ENCODE results near the gene FBP2.
"Not testable (repeated sequence)": the region's sequence is repeated elsewhere in the genome, so short reads cannot be mapped to it uniquely, and the experiment has no call there.

The FBP2 gene

DNA sequence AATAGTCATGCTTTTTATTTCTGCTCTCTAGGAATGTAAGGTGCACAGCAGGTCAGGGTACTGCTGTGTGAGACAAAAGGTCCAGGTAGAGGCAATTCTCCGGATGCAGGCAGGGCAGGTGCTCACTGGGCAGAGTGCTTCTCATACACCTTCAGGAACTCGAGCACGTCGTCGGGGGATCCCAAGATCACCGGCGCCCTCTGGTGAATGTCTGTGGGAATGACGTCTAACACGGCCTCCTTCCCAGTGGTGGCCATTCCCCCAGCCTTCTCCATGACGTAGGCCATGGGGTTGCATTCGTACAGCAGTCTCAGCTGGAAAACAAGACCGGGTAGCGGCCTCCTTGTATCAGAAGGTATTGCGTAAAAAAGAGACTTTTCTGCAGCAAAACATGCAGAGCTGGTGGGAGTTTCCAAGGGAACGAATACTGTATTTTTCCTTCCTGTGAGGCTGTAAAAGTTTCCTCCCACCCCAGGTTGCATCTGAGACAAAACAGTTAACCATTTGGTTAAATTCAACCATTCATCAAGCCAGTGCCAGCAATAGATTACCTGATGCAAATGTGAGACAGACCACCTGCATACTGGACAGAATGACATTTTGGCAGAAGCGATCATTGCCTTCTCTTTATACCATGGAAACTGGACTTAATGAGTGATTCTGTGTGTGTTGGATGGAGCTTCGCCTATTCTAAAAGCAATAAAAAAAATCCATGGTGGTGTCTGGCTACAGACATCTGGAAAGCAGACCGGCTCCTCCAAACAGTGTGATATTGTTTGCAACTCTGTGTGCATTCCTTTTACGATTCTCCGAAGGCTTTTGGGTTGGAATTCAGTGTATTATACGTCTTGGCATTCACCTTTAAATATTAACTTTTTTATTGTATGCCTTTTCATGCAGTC is 9.9 kb upstream of the FBP2 start:
- DNase-seq, result peak; percentile 6

DNA sequence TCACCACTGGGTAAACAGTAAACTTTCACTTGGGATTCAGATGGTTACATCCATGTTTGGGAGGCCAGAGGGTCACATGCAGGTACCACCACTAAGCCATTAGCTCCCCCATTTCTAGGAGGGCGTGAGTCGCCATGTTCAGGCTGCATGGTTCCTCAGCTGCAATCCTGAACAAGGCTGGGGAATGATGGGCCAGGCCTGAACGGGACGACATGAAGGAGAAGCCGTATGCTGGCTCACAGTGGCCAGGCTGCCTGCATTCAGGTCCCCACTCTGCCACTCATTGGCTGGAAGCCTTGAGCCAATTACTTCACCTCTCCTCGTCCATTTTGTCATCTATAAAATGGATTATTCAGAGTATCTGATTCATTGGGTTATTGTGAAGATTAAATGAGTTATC is 9.0 kb upstream of the FBP2 start:
- no peak for DNase-seq

DNA sequence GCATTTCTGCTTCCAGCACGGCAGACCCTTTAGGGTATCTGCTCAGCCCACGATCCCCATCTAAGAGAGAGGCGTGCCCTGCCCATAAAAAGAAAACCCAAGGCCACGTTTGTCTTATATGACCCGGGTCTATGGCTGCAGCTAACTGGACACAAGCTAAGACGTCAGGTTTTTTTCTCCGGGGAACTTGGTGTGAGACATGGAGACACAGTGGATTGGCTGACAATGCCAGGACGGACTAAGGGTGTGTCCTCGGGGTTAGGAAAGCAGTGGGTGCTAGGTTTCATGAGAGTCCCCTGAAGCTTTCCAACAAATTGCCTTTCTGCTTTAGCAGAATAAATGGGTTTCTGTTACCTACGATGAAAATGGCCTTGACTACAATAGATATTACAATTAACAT is 7.1 kb upstream of the FBP2 start:
- no peak for DNase-seq

DNA sequence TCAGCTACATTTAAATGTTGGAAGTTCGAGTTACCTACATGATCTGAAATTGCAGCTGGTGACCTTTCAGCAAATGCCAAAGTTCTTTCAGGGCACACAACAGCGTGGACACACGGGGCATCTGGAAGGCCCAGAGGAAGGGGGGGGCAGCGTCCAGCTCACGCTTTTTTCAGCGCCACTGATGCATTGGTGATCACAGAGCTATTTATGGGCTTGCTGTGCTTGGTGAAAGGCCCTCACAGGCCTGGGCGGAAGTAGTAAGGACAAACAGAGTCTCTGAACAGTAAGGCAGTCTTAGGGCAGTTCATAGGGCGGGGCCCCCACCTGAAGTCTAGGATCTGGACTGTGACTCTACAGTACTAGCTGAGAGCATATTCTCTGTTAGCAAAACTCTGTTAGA is 6.6 kb upstream of the FBP2 start:
- DNase-seq, result no peak

DNA sequence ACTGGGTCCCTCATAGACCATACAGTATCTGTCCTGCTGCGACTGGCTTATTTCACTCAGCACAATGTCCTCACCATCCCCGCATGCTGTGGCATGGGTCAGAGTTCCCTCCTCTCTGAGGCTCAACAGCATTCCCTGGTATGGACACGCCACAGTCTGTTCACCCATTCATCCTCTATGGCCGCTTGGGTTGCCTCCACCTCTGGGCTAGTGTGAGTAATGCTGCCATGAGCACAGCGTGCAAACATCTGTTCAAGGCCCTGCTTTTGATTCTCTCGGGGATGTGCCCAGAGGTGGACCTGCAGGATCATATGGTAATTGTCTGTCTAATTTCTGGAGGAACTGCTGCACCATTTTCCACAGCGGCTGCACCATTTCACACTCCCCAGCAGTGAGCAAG is 5.5 kb upstream of the FBP2 start:
- DNase-seq, result no peak

DNA sequence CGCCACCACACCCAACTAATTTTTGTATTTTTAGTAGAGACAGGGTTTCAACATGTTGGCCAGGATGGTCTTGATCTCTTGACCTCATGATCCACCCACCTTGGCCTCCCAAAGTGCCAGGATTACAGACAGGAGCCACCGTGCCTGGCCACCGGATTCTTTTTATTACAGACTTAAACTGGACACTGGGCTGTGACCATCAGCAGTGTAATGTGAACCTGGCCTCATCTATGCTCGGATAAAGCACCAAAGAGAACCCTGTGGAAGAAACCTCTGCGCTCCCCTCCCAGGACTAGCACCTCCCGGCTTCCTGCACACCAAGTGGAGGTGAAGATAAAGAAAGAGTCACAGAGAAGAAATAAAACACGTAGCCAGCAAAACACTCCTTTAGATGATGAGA is 941 bp downstream of the FBP2 start:
- not testable (repeated sequence) for DNase-seq

DNA sequence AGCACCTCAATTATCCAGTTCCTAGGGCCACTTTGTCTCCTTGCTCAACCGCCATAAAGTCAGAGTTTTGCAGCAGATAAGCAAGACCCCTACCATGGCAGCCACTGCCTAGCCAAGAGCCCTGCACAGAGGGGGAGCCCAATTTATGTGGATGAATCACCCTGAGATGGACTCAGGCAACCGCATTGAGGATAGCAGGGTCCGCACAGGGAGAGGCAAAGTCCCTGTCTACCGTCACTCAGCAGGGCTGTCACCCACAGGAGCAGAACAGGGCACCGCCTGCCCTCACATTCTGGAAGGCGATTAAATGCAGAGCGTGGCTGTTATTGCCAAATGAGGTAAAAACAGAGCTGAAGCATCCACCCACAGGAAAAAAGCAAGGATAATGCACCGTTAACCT is 1.7 kb downstream of the FBP2 start:
- DNase-seq, result no peak

DNA sequence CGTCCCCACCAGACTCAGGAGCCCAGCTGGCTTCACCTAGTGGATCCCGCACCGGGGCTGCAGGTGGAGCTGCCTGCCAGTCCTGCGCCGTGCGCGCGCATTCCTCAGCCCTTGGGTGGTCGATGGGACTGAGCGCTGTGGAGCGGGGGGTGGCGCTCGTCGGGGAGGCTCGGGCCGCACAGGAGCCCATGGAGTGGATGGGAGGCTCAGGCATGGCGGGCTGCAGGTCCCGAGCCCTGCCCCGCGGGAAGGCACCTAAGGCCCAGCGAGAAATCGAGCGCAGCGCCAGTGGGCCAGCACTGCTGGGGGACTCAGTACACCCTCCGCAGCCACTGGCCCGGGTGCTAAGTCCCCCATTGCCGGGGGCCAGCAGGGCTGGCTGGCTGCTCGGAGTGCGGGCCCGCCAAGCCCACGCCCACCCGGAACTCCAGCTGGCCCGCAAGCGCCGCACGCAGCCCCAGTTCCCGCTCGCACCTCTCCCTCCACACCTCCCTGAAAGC is 2.5 kb downstream of the FBP2 start:
- not testable (repeated sequence) for DNase-seq

DNA sequence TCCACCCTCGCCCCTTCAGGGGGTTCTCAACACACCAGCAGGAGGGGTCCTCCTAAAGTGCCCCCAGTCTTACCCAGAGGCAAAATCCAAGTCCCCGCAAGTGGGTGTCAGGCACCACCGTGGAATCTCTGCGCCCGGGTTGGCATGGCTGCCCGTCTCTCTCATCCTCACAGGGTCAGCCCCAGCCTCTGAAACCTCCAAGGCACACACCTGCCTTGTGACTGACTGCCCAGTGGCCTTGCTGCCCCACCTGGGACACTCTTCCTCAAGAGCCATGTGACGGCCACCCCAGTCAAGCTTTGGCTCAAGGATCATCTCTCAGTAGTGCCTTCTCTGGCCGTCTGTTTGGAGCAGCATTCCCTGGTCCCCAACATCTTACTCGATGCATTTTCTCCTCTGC is 4.9 kb downstream of the FBP2 start:
- DNase-seq, result no peak

DNA sequence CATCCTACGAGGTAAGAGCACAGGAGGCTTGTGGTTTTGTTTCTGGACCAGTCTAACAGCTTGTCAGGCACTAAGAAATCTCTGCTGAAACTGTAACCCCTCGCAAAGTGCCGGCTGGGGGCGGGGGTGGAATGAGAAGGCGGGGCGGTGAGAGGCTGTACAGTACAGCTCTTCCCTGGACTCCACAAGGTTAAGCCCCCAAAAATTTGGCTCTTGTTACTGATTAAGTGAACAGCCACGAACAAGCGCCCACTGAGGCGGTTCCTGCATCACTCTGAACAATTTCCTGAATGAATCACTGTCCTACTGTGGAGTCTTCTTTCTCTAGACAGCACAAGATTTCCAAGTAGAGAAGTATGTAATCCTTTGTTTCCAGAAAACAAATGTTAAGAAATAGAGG is 6.8 kb downstream of the FBP2 start:
- no peak for DNase-seq

DNA sequence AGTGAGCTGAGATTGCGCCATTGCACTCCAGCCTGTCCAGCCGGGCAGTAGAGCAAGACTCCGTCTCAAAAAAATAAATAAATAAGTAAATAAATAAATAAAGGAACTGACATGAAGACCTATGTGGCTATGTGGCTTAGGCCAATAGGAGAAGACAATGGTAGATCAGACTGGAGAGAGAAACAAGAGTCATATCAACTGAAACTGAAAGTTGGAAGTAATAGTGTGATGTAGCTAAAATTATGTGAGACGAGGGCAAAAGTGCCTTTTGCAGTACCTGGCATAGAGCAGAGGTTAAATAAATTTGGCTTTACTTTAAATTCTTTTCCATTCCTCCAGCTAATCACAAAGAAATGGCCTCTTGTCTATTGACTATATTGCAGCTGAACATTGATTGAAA is 7.3 kb downstream of the FBP2 start:
- no peak for DNase-seq

DNA sequence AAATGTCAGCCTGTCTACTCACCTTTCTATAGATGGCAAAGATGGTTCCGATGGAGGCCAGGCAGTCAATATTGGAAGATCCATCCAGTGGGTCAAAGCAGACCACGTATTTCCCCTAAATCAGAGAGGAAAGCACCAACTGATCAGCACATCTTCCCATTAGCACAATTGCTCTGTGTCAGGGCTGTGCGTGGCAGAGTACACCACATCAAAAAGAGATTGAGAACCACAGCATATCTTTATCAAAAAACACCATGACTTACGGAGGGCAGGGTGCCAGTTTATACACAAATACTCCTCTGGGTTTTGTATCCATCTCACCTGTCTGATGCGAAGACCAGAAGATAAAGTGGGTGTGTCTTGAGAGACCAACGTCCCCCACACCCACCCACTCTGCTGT is 9.1 kb downstream of the FBP2 start:
- no peak for DNase-seq

DNA sequence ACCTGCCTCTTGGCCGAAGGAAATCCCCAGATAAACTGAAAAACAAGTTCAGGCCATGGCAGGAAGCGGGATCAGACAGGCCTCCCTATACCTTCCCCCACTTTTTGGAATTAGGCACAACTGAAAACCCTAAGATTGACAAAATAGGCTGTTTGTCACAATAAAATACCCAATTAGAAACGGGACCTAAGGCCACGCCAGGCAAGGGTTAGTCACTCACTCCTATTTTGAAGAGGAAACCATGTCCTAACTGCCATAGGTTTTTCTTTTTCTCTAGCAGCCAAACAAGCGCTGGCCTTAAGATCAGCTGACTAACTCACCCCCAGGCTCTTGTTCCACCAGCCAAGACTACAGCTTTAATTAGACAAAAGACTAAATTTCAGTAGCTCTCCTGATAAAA is 11.9 kb downstream of the FBP2 start:
- DNase-seq, result no peak

DNA sequence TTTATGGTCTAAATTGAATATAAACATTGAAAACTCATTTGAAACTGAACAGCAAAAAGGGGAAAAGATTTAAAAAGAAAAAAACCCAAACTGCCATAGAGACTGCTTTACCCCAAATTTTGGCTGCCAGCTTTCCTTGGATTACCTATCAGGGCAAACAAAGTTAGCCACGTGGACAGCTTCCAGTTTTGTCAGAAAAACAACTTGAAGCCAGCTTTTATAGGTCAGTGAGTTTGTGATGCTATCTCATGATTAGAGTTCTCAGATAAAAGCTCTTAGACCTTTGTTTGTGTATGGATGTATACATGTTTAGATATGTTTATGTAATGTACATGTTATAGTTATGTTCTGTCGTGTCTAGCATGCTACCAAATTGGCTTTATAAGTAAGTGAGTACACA is 16.1 kb downstream of the FBP2 start:
- DNase-seq, result no peak

DNA sequence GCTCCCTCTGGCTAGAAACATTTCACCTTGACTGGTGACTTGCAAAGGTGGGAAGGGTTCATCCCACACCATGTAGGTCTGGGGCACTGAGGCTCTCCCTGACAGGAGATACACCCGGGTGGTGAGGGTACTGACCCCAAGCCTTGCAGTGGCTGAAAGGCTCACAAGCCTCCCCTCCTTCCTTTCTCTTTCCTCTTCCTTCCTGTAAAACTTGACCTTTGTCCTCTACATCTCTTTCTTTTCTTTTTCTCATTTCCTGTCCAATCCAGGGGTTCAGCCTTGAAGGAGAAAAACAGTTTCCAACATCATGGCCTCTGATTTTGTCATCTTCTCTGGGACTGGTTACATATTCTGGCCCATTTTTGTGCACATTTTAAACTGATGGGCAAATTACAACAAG is 16.6 kb downstream of the FBP2 start:
- no peak for DNase-seq

DNA sequence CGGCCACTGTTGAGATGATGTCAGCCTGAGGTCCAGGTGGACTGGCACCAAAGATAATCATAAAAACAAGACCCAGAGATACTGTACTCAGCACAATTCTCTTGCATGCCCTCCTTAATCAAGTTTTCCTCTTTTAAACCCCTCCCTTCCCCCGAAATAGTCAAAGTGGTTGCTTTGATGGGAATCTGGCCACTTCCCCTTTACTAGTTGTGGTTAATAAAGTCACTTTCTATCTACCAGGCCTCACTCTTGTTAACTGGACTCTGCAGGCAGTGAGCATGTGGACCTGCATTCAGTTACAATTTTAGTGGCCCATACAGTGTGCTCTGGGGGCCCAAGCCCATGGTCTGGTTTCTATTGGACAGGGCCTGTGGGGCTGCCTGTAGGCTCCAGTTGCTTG is 17.5 kb downstream of the FBP2 start:
- no peak for DNase-seq

DNA sequence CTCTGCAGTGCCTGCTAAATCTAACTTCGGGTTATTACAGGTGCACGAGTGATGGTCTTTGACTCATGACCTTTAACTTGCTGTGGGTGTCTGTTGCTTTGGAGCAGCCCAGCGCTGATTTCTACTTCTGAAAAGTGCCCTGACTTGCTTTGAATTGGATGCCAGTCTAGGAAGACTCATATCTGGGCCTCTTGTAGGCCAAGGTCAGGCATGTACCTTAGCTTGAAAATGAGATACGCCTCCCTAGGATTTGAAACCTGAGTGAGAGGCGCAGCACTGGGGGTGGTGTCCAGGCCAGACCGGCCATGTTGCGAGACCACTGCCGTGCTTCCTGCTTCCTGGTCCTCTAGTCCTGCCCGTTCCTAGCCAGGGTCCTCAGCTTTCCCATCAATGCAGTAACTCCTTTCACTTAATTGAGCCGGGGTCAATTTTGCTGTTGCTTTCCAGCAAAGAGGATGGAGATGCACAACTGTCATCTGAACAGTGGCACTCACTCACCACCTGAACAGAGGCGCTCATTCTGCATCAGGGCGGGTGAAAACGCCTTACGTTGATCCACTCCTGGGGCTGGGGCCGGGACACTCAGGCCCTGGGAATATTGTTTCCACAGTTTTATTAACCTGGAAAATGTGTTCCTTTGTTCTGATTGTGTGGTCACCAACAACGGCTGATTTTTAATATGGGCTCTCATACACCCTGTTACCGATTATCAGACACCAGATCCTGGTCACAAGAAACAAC is 24.5 kb downstream of the FBP2 start:
- no peak for DNase-seq

DNA sequence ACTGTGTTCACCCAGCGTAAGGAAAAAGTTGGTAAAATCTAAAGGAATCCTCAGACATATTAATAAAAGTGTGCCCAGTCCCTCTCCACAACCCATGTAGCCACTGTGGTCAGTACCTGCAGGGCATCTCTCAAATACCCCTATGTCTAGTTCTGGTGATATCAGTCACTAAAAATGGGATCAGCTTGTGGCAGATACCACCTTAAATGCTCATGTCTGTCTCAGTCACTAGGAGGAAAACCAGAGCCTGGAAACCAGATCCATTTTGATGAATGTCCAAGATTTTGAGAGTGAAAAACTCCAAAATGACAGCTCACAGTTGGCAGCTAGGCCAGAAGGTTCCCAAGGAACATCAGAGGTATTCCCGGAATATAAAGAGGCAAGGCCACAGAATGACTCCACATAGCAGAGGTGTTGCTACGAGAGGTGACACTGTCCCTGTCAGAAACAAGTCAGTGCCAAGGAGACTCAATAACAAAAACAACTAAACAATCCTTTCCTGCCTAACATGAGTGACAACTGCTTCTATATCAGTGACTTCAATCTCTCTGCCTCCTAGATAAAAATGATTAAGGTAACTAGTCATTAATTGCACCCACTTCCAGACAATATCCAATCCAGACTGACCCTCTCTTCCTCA is 25.3 kb downstream of the FBP2 start:
- no peak for DNase-seq

DNA sequence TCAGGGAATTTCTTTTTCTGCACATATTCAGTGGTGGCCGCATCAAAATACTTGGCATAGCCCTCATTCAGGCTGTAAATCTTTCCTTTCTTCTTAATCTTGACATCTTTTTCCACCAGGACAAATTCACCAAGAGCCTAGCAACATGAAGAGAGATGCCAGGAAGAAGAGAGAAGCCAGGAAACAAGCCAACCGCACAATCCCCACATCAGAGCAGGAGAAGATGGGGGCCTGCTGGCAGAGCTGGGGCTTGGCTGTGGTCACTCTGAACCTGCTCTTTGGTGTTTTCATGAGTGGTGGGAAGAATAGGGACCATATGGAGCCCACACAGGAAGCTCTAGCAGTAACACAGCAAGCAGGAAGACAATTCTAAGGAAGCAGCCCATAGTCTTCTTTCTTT is 26.4 kb downstream of the FBP2 start:
- DNase-seq, result no peak

DNA sequence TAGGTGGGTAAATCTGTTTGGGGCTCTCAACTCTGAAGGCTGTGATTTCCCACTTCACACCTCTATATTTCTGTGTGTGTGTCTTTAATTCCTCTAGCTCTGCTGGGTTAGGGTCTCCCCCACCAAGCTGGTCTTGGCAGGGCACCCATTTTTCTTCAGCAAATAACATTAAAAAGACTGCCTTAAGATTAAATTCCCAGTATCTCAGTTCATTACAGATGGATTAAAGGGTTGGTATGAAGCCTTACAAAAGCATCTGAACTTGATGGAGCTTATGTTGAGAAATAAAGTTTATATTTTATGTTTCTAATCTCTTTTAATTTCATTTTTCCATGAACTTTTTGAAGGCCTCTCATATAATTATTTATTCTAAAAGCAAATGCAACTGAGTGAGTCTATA is 27.1 kb downstream of the FBP2 start:
- DNase-seq, result no peak

DNA sequence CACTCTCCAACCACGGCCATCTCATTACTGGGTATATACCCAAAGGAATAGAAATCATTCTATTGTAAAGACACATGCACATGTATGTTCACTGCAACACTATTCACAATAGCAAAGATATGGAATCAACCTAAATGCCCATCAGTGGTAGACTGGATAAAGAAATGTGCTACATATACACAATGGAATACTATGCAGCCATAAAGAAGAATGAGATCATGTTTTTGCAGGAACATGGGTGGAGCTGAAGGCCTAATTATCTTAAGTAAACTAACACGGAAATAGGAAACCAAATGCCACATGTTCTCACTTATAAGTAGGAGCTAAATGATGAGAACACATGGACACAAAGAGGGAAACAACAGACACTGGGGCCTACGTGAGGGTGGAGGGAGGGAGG is 29.3 kb downstream of the FBP2 start:
- not testable (repeated sequence) for DNase-seq

DNA sequence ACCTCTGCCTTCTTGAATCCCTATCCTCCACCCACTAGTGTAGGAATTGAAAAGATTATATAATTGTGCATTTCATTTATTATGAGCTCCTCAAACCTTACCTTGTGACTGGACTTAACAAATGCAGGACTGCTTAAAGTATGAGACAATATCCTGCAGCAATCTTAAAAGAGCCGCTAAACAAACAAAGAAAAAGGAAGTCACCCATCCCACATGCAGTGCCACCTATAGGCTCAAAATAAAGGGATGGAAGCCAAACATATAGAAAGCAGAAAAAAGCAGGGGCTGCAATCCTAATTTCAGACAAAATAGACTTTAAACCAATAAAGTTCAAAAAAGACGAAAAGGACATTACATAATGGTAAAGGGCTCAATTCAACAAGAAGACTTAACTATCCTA is 30.1 kb downstream of the FBP2 start:
- DNase-seq, result no peak

DNA sequence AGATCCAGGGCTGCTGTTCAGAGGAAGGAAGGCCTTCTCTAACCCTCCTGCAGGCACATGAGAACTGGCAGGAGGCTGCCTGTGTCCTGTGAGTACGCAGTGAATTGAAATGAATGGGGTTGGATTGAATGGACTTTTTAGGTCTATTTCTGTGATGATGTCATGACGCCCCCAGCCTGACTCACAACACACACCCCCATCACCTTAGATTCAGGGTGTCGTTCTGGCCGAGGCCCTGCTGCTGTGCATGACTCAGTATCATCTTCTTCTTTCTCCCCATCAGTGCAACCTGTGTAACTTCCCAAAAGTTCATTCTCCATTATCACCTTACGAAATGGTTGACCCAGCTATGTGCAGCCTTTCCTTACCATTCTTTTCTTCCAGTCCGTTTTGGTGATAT is 33.4 kb downstream of the FBP2 start:
- no peak for DNase-seq

DNA sequence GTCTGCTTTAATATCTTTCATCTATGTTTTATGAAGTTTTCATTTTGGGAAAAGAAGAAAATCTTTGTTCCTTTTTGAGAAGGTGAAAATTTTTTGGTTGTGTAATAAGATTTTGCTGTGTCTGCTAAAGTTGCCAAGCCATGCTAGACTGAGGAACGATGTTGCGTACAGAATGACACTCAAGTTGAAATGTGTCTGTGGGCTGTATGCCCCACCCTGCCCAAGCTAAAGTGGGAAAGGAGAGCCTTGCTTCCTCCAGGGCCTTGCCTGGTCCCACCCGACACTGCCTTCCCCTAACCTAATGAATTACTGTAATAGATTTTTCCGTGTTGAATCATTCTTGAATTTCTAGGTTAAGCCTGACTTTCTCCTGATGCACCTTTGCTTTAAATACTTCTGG is 36.2 kb downstream of the FBP2 start:
- no peak for DNase-seq
